H9 (cell line): ENCODE data around the gene FOXK1. TPM values are rescaled to one million over a fixed set of nuclear protein-coding genes. Genes with fewer than 3 reads are reported as not detected.

Experiments
- DNase-seq: peaks from one replicate; pipeline ENCODE4 v3.0.0-alpha.2; 2017
- H2AFZ ChIP-seq: one replicate; pipeline ENCODE4 v1.6.1; 2013; ENCODE audit warnings: mild to moderate bottlenecking, low read length, control low read depth, moderate library complexity
- H2AK5ac ChIP-seq: 2 replicates; pipeline ENCODE4 v1.6.1; 2013; ENCODE audit warnings: low read length, control low read depth, mixed read lengths; ENCODE audit not compliant: insufficient read length
- H2BK120ac ChIP-seq: one replicate; pipeline ENCODE4 v1.6.1; 2013; ENCODE audit warnings: low read depth, mild to moderate bottlenecking, low read length, control low read depth, inconsistent platforms; ENCODE audit not compliant: poor library complexity, severe bottlenecking
- H2BK12ac ChIP-seq: 2 replicates; pipeline ENCODE4 v1.6.1; 2013; ENCODE audit warnings: low read length, control low read depth, mixed read lengths, low read depth; ENCODE audit not compliant: insufficient read length
- H2BK15ac ChIP-seq: 2 replicates; pipeline ENCODE4 v1.6.1; 2013; ENCODE audit warnings: low read depth, low read length, control low read depth
- H2BK20ac ChIP-seq: one replicate; pipeline ENCODE4 v1.6.1; 2013; ENCODE audit warnings: low read depth, mild to moderate bottlenecking, low read length, control low read depth, inconsistent platforms; ENCODE audit not compliant: poor library complexity, severe bottlenecking
- H2BK5ac ChIP-seq: 2 replicates; pipeline ENCODE4 v1.6.1; 2013; ENCODE audit warnings: low read length, control low read depth, mixed read lengths; ENCODE audit not compliant: insufficient read length
- H3K14ac ChIP-seq: 2 replicates; pipeline ENCODE4 v1.6.1; 2013; ENCODE audit warnings: low read length, control low read depth; ENCODE audit not compliant: insufficient read depth
- H3K18ac ChIP-seq: 2 replicates; pipeline ENCODE4 v1.6.1; 2013; ENCODE audit warnings: low read depth, mild to moderate bottlenecking, mixed read lengths, low read length, control low read depth; ENCODE audit not compliant: insufficient read length
- H3K23ac ChIP-seq: 2 replicates; pipeline ENCODE4 v1.6.1; 2013; ENCODE audit warnings: low read length, control low read depth, mixed read lengths, low read depth; ENCODE audit not compliant: insufficient read length
- H3K23me2 ChIP-seq: 2 replicates; pipeline ENCODE4 v1.6.1; 2013; ENCODE audit warnings: low read depth, mild to moderate bottlenecking, mixed read lengths, low read length, control low read depth; ENCODE audit not compliant: insufficient read length, poor library complexity, severe bottlenecking
- H3K27ac ChIP-seq: 2 replicates; pipeline ENCODE4 v1.5.1; 2013; ENCODE audit warnings: low read length, control low read depth, mixed read lengths, low read depth; ENCODE audit not compliant: insufficient read length
- H3K27me3 ChIP-seq: 2 replicates; pipeline ENCODE4 v1.6.1; 2013; ENCODE audit warnings: low read length, control low read depth, inconsistent platforms; ENCODE audit not compliant: insufficient read depth
- H3K4ac ChIP-seq: 2 replicates; pipeline ENCODE4 v1.6.1; 2013; ENCODE audit warnings: low read depth, mild to moderate bottlenecking, control low read depth, inconsistent platforms, low read length, moderate library complexity
- H3K4me1 ChIP-seq: 2 replicates; pipeline ENCODE4 v1.6.1; 2013; ENCODE audit warnings: low read length, control low read depth, inconsistent platforms; ENCODE audit not compliant: insufficient read depth
- H3K4me2 ChIP-seq: 2 replicates; pipeline ENCODE4 v1.6.1; 2013; ENCODE audit warnings: low read length, control low read depth, mixed read lengths; ENCODE audit not compliant: insufficient read length, insufficient read depth
- H3K56ac ChIP-seq: 2 replicates; pipeline ENCODE4 v1.6.1; 2013; ENCODE audit warnings: low read depth, mild to moderate bottlenecking, mixed read lengths, low read length, control low read depth; ENCODE audit not compliant: insufficient read length
- H3K79me1 ChIP-seq: 2 replicates; pipeline ENCODE4 v1.6.1; 2013; ENCODE audit warnings: low read depth, mild to moderate bottlenecking, moderate library complexity, low read length, control low read depth, inconsistent platforms; ENCODE audit not compliant: insufficient read depth, poor library complexity, severe bottlenecking
- H3K79me2 ChIP-seq: 2 replicates; pipeline ENCODE4 v1.6.1; 2013; ENCODE audit warnings: low read length, control low read depth, inconsistent platforms; ENCODE audit not compliant: insufficient read depth
- H3K9ac ChIP-seq: 2 replicates; pipeline ENCODE4 v1.6.1; 2013; ENCODE audit warnings: low read length, control low read depth, mixed read lengths; ENCODE audit not compliant: insufficient read length; ENCODE audit errors: extremely low read depth
- H3K9me3 ChIP-seq: one replicate; pipeline ENCODE4 v1.6.1; 2013; ENCODE audit warnings: low read depth, low read length, inconsistent platforms; ENCODE audit not compliant: control insufficient read depth
- H3T11ph ChIP-seq: one replicate; pipeline ENCODE4 v1.6.1; 2013; ENCODE audit warnings: mild to moderate bottlenecking, low read length, control low read depth, inconsistent platforms
- H4K20me1 ChIP-seq: one replicate; pipeline ENCODE4 v1.6.1; 2013; ENCODE audit not compliant: control insufficient read depth, insufficient read length, insufficient read depth
- H4K5ac ChIP-seq: 2 replicates; pipeline ENCODE4 v1.6.1; 2013; ENCODE audit warnings: low read depth, mild to moderate bottlenecking, mixed read lengths, low read length, control low read depth; ENCODE audit not compliant: insufficient read length
- H4K8ac ChIP-seq: replicated peaks from 2 replicates; pipeline ENCODE4 v1.6.1; 2013; ENCODE audit warnings: low read length, control low read depth, mixed read lengths, low read depth; ENCODE audit not compliant: insufficient read length
- H4K91ac ChIP-seq: 2 replicates; pipeline ENCODE4 v1.6.1; 2013; ENCODE audit warnings: low read depth, mild to moderate bottlenecking, moderate library complexity, mixed read lengths, low read length, control low read depth; ENCODE audit not compliant: insufficient read length
- H3K27ac Mint-ChIP-seq, 3 experiments: 2 replicates in 2 of 3; 3 replicates in 1 of 3; pipeline ENCODE4 v1.8.0; 2020 to 2021; ENCODE audit warnings: mixed read lengths in 3 of 3, mild to moderate bottlenecking in 1 of 3, moderate library complexity in 1 of 3
- H3K27me3 Mint-ChIP-seq: 2 replicates; pipeline ENCODE4 v1.8.0; 2021; ENCODE audit warnings: low read depth, mild to moderate bottlenecking, moderate library complexity, mixed read lengths
- H3K36me3 Mint-ChIP-seq, 3 experiments: 2 replicates in 2 of 3; 3 replicates in 1 of 3; pipeline ENCODE4 v1.8.0; 2020 to 2021; ENCODE audit warnings: low read depth in 3 of 3, mixed read lengths in 3 of 3; ENCODE audit not compliant: insufficient read depth in 1 of 3
- H3K4me1 Mint-ChIP-seq, 2 experiments: 2 replicates each; pipeline ENCODE4 v1.8.0; 2020; ENCODE audit warnings: mixed read lengths in 2 of 2
- H3K4me3 Mint-ChIP-seq, 2 experiments: 2 replicates in 1 of 2; 3 replicates in 1 of 2; pipeline ENCODE4 v1.8.0; 2020 to 2021; ENCODE audit warnings: mild to moderate bottlenecking in 2 of 2, mixed read lengths in 2 of 2, moderate library complexity in 1 of 2
- H3K9me3 Mint-ChIP-seq, 2 experiments: 2 replicates in 1 of 2; 3 replicates in 1 of 2; pipeline ENCODE4 v1.8.0; 2020; ENCODE audit warnings: mild to moderate bottlenecking in 2 of 2, mixed read lengths in 2 of 2, moderate library complexity in 1 of 2
- CTCF ChIP-seq: fragments of 200-600 bp; sonication (generic); conservative IDR thresholded peaks from 3 replicates; pipeline ENCODE4 v1.8.0; 2021; ENCODE audit warnings: antibody characterized with exemption, mild to moderate bottlenecking
- WGBS: extraction: QIAGEN DNeasy Blood & Tissue Kit; methylation state at CpG from one replicate; pipeline ENCODE4 v1.1.7; 2013; ENCODE audit warnings: missing lambda C conversion rate, low lambda C conversion rate, mixed read lengths; ENCODE audit not compliant: insufficient read length; ENCODE audit errors: extremely low coverage; 5-methylcytosine and 5-hydroxymethylcytosine counted together
- total RNA-seq: library from RNA; stranded (reverse); gene quantifications from 2 replicates; pipeline ENCODE4 v1.2.1, GENCODE V29; 2021

FOXK1 gene
- total RNA-seq, 1 experiment from 2014 or later, result 14.4 TPM

DNA sequence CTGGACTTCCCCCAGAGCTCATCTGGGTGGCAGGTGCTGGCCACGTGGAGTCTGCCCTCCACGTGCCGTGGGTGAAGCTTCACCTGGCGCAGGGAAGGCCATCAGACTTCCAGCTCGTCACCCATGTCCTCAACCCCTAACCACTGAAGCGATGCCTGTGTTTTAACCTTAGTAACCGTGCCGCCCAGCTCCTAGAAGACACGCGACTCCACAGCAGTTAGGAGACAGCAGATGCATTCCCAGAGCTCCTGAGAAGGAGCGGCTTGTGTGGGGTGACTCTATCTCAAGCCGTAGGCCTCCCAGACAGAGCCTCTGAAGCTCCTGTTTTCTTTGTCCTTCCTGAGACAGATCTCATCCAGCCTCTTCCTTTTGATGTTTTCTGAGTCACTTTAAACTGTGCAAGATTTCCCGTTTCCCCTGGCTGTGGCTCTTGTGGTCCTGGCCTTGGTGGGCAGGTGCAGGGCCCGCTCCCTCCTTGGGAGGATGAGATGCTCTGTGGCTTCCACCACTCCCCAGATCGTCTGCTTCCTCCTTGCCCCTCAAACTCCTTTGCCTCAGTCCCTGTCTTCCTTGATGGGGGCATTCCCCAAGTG is 51.9 kb downstream of the FOXK1 start:
- Histone ChIP-seq H3K9me3 (no peaks in the 10 kb centered on the region), H2BK5ac (no peak overlapping the region), H3K27me3 (no peaks in the 10 kb centered on the region), H3K79me1 (no peaks in the 10 kb centered on the region), H3K23me2 (no peaks in the 10 kb centered on the region), H2BK120ac (no peak overlapping the region), H4K8ac (no peak overlapping the region), H3K4ac (no peak overlapping the region), H3K23ac (no peak overlapping the region), H2BK12ac (no peak overlapping the region), H4K5ac (no peak overlapping the region), H3K56ac (no peak overlapping the region), H3K27ac (no peak overlapping the region), H3K9ac (no peak overlapping the region), H3K4me2 (no peak overlapping the region), H2BK20ac (no peak overlapping the region), H4K20me1 (no peaks in the 10 kb centered on the region), H2AFZ (no peak overlapping the region), H4K91ac (no peak overlapping the region), H3K14ac (no peak overlapping the region), H2BK15ac (no peak overlapping the region), H3K4me1 (no peaks in the 10 kb centered on the region), H2AK5ac (no peak overlapping the region), H3K18ac (no peak overlapping the region), H3T11ph (no peak overlapping the region), H3K79me2 (no peaks in the 10 kb centered on the region)
- no peak overlapping the region for H3K27ac Mint-ChIP-seq
- peaks cover 8% of the 10 kb centered on the region in 2 experiments for H3K4me1 Mint-ChIP-seq
- H3K4me3 Mint-ChIP-seq, result no peak overlapping the region
- no CpG with 5 or more reads among the region's 15 CpGs for WGBS
- no peaks in the 10 kb centered on the region for H3K9me3 Mint-ChIP-seq
- no peak for DNase-seq
- peaks cover 27% of the 10 kb centered on the region for H3K27me3 Mint-ChIP-seq
- peaks cover 0 to 1% (median 0%) of the 10 kb centered on the region in 3 experiments; a peak in 1 of 7 replicates for H3K36me3 Mint-ChIP-seq
- TF ChIP-seq CTCF, result no peak
